Heart left ventricle (tissue), 16 donors: ENCODE data around the gene BMPR2. TPM values are rescaled to one million over a fixed set of nuclear protein-coding genes. Genes with fewer than 3 reads are reported as not detected.
"Not testable (repeated sequence)": the region's sequence is repeated elsewhere in the genome, so short reads cannot be mapped to it uniquely, and the experiment has no call there.

Experiments used
- ATAC-seq, 4 donors: fragments of 200-7000 bp; cut with Tn5 transposase; one replicate each; pipeline ENCODE4 v1.9.1; 2020 to 2022; ENCODE audit warnings: moderate library complexity in 4 of 4, mild to moderate bottlenecking in 3 of 4, moderate number of reproducible peaks in 1 of 4
- DNase-seq, 5 donors: peaks; one replicate each; pipeline ENCODE4 v3.0.0-alpha.2; 2020
- H3K27ac ChIP-seq, 12 donors: fragments of 200-600 bp; sonication (generic) in 4 of 12; one replicate each; pipeline versions ENCODE4 v1.5.0 to v1.8.0; 2016 to 2022; ENCODE audit warnings: mild to moderate bottlenecking in 2 of 12
- H3K27me3 ChIP-seq, 9 donors: fragments of 200-600 bp; sonication (generic) in 2 of 9; one replicate each; pipeline versions ENCODE4 v1.5.1 to v1.8.0; 2016 to 2022; ENCODE audit warnings: mild to moderate bottlenecking in 3 of 9
- H3K36me3 ChIP-seq, 9 donors: fragments of 200-600 bp; sonication (generic) in 2 of 9; one replicate each; pipeline versions ENCODE4 v1.5.0 to v1.8.0; 2018 to 2022; ENCODE audit warnings: mild to moderate bottlenecking in 2 of 9
- H3K4me1 ChIP-seq, 12 donors: fragments of 200-600 bp; sonication (generic) in 4 of 12; one replicate each; pipeline versions ENCODE4 v1.5.0 to v1.8.0; 2016 to 2022; ENCODE audit warnings: mild to moderate bottlenecking in 3 of 12
- H3K4me3 ChIP-seq, 12 donors: fragments of 200-600 bp; sonication (generic) in 4 of 12; one replicate each; pipeline versions ENCODE4 v1.5.0 to v1.8.0; 2017 to 2022; ENCODE audit warnings: mild to moderate bottlenecking in 9 of 12, moderate library complexity in 4 of 12
- H3K9me3 ChIP-seq, 12 donors: fragments of 200-600 bp; sonication (generic) in 4 of 12; one replicate each; pipeline versions ENCODE4 v1.5.0 to v1.8.0; 2016 to 2022; ENCODE audit warnings: mild to moderate bottlenecking in 1 of 12
- POLR2A ChIP-seq, 2 donors: fragments of 450-650 bp; IDR thresholded peaks; one replicate each; pipeline ENCODE4 v1.6.1; 2017; ENCODE audit warnings: antibody characterized with exemption in 2 of 2, mild to moderate bottlenecking in 2 of 2, moderate library complexity in 2 of 2
- WGBS, 4 donors: extraction: QIAGEN DNeasy Blood & Tissue Kit in 2 of 4; methylation state at CpG; one replicate each; pipeline versions ENCODE4 v1.1.5 to v1.1.7; 2013 to 2018; 5-methylcytosine and 5-hydroxymethylcytosine counted together
- intact Hi-C, 10 donors: fragments of 100-400 bp; cut with DNase I; formaldehyde crosslinking; loops; one replicate each; pipeline versions ENCODE4 v1.11.1 to v1.14.2; 2022
- polyA plus RNA-seq, 2 donors: library from polyadenylated mRNA; stranded (reverse); fragments of 200-250 nt; gene quantifications; one replicate each; pipeline ENCODE4 v1.2.3, GENCODE V29; 2013
- total RNA-seq, 9 donors: library from RNA; depleted of rRNA in 2 of 9; stranded (reverse); fragments of >200 nt in 2 of 9; fragmentation: NEBNext Ultra II Directional in 3 of 9; extraction: Animal tissue kit (Norgen Biotek cat#: 25700) in 3 of 9; gene quantifications; one replicate each; pipeline versions ENCODE4 v1.1.0 to v1.2.4, GENCODE V29; 2016 to 2023
- TF ChIP-seq, protein P1 (sequence below), 12 donors: fragments of 200-600 bp; sonication (generic) in 4 of 12; IDR thresholded peaks; one replicate each; pipeline versions ENCODE4 v1.5.0 to v1.8.0; 2018 to 2022; ENCODE audit warnings: antibody characterized with exemption in 12 of 12, mild to moderate bottlenecking in 5 of 12
- donor health status: ischemic (EF 13 %, LVEDD 7.1; RV severe dilation, severe dysfunction).
- donor health status: healthy with polysubstance abuse.
- donor health status: DM: no; HTN: yes; CAD: no.
- donor health status: DM: no; HTN: no; CAD: no.
- donor health status: ischemic (EF 25% LVEDD 6.9; RV normal size, moderate dysfunction).
- donor health status: ischemic (EF 25% LVEDD 5.7; RV mildly dilated, moderate dysfunction).
- donor health status: healthy.
- donor health status: DM: yes; HTN: yes; CAD: no.
- donor health status: ischemic (EF 35%, LVEDD 5.7; RV mildly dilated, moderate dysfunction).
- donor health status: nonischemic (EF 11% LVEDD 7.7; RV severe dilation, severe dysfunction).
- donor health status: DM: yes; HTN: yes; CAD: no.
- donor health status: PGD.
- donor health status: ischemic (EF 29% LVEDD 5.4; RV normal size, mild dysfunction).
- donor health status: nonischemic (EF 23%, LVEDD 6.1; RV moderate dilation, normal function).

BMPR2 gene
- total and polyA plus RNA-seq, 11 donors = 9.0 to 81.9 (median 59.9) TPM

DNA sequence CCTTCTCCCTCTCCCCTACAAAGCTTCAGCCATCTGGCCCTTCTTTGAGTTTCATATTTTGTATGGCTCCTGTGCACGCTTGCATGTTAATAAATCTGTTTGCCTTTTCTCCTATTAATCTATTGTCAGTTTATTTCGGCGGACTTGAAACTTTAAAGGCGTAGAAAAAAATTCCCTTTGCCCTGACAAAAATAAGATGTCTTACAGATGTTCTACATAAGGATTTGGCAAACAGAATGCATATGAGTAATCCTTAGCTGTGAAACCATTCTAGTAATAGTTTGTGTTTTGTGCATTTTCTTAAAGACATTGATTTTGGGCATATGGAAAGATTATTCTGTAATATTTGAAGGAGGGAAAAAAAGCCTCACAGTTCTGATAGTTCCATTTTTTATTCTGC, 15.0 kb upstream of the BMPR2 start:
- H3K9me3 ChIP-seq = no peaks in the 10 kb centered on the region
- H3K4me1 ChIP-seq = no peaks in the 10 kb centered on the region
- 79 to 86% (median 83%) methylated on average over 4 of the region's 4 CpGs for WGBS, 4 donors
- no peak overlapping the region for H3K4me3 ChIP-seq
- ATAC-seq (no peak), DNase-seq (no peak)
- TF ChIP-seq, protein P1, sequence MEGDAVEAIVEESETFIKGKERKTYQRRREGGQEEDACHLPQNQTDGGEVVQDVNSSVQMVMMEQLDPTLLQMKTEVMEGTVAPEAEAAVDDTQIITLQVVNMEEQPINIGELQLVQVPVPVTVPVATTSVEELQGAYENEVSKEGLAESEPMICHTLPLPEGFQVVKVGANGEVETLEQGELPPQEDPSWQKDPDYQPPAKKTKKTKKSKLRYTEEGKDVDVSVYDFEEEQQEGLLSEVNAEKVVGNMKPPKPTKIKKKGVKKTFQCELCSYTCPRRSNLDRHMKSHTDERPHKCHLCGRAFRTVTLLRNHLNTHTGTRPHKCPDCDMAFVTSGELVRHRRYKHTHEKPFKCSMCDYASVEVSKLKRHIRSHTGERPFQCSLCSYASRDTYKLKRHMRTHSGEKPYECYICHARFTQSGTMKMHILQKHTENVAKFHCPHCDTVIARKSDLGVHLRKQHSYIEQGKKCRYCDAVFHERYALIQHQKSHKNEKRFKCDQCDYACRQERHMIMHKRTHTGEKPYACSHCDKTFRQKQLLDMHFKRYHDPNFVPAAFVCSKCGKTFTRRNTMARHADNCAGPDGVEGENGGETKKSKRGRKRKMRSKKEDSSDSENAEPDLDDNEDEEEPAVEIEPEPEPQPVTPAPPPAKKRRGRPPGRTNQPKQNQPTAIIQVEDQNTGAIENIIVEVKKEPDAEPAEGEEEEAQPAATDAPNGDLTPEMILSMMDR (IDR thresholded peaks at IDR 0.05) = no peak
- no peak for TF ChIP-seq POLR2A (IDR thresholded peaks at IDR 0.05)
- H3K36me3 ChIP-seq = no peaks in the 10 kb centered on the region
- no peaks in the 10 kb centered on the region for H3K27me3 ChIP-seq
- H3K27ac ChIP-seq = no peak overlapping the region
- intact Hi-C loops = no loop called here

DNA sequence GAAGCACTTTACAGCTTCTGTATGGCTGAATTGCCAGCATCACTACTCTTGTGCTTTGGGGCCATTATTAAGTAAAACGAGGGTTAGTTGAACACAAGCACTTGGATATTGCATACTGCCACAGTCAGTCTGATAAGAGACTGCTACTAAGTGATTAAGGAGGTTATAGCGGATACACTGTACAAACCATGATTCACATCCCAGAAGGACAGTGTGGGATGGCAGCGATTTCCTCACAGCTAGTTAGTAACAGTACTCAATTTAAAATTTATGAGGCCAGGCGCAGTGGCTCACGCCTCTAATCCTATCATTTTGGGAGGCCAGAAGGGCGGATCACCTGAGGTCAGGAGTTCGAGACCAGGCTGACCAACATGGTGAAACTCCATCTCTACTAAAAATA, 2.6 kb upstream of the BMPR2 start:
- H3K27me3 ChIP-seq = no peaks in the 10 kb centered on the region
- DNase-seq (no peak), ATAC-seq (no peak)
- WGBS, 4 donors = 87 to 95% (median 91%) methylated on average over 7 of the region's 7 CpGs
- no peak overlapping the region for H3K27ac ChIP-seq
- H3K4me1 ChIP-seq = peaks cover 0 to 16% (median 2%) of the 10 kb centered on the region in 12 donors
- H3K4me3 ChIP-seq = no peak overlapping the region
- H3K36me3 ChIP-seq = no peaks in the 10 kb centered on the region
- H3K9me3 ChIP-seq = no peaks in the 10 kb centered on the region
- TF ChIP-seq, protein P1 (IDR thresholded peaks at IDR 0.05) = no peak
- no peak for TF ChIP-seq POLR2A (IDR thresholded peaks at IDR 0.05)
- intact Hi-C loops = loop anchor here in 8 of 10 donors (5.0 to 10.0 kb wide), 8 partner anchors 51 to 641 kb away; partner anchors contain the start of gene NBEAL1 (in 1 of the 8)

DNA sequence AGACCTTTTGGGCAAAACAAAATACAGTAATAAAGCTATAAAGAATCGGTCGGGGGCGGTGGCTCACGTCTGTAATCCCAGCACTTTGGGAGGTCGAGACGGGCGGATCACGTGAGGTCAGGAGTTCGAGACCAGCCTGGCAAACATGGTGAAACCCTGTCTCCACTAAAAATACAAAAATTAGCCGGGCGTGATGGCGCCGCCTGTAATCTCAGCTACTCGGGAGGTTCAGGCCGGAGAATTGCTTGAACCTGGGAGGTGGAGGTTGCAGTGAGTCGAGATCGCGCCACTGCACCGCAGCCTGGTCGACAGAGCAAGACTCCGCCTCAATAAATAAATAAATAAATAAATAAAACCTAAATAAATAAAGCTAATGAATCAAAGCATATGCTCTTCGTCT, 1.7 kb upstream of the BMPR2 start:
- H3K9me3 ChIP-seq, H3K36me3 ChIP-seq, H3K27me3 ChIP-seq, ATAC-seq: not testable (repeated sequence)
- WGBS, 4 donors = 91 to 94% (median 93%) methylated on average over 22 of the region's 22 CpGs
- DNase-seq = peak in 1 of 5 donors; percentile 29
- Histone ChIP-seq H3K4me3 (peak overlapping the region in 9 of 12 donors; percentile 75 to 99 (median 84)), H3K4me1 (peaks cover 0 to 25% (median 2%) of the 10 kb centered on the region in 12 donors), H3K27ac (peak overlapping the region in 11 of 12 donors; percentile 92 to 100 (median 98))
- intact Hi-C loops = loop anchor here in 9 of 10 donors (2.0 to 10.0 kb wide), 10 partner anchors 52 to 640 kb away; partner anchors contain the start of gene NBEAL1 (in 1 of the 9)

DNA sequence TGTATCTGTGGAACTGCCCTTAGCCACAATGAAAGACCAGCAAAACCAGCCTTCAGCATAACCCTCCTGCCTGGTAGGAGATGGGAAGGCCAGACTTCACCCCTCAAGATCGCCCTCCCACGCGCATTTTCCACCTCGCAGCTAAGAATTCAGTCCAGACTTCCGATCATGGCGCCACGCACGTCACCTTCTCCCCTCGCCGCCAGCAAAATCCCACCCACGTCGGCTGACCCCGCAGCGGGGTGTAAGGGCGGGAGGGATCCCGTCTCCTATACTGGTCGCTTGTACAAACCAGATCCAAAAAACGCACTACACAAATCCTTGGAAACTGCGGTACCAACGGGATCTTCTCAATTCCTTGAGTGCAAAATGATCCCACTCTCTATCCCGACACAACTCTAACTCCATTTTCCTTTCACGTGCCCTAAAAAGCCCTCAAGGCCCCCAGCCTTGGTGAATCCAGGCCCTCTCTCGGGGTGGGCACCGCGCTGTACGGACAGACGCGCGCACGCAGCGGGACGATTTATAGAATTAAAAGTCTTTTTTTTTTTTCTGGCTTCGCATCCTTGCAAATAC, 1.0 kb upstream of the BMPR2 start:
- peak overlapping the region; percentile 92 to 100 (median 98) for H3K27ac ChIP-seq
- TF ChIP-seq, protein P1 (IDR thresholded peaks at IDR 0.05) = peak in 2 of 12 donors; percentile 10 to 18
- no peak for TF ChIP-seq POLR2A (IDR thresholded peaks at IDR 0.05)
- no peaks in the 10 kb centered on the region for H3K27me3 ChIP-seq
- peak; percentile 73 to 85 (median 83) for DNase-seq
- intact Hi-C loops = loop anchor here (1.0 to 10.0 kb wide), 19 partner anchors 52 to 640 kb away; partner anchors contain the start of genes NBEAL1 (in 1 of the 10), NOP58 (in 1 of the 10) and SUMO1 (in 1 of the 10)
- H3K9me3 ChIP-seq = no peaks in the 10 kb centered on the region
- ATAC-seq = peak; percentile 12 to 52 (median 25)
- H3K4me3 ChIP-seq = peak overlapping the region; percentile 19 to 99 (median 82)
- peaks cover 0 to 33% (median 6%) of the 10 kb centered on the region in 12 donors for H3K4me1 ChIP-seq
- H3K36me3 ChIP-seq = no peaks in the 10 kb centered on the region
- WGBS, 4 donors = 1 to 7% (median 2%) methylated on average over 30 to 33 of the region's 33 CpGs
